T-cell (primary cell): ENCODE data around the gene FANCC. TPM values are rescaled to one million over a fixed set of nuclear protein-coding genes. Genes with fewer than 3 reads are reported as not detected.

Experiments
- ATAC-seq, 4 experiments: fragments of 200-7000 bp in 3 of 4; fragments of 150-1000 bp in 1 of 4; cut with Tn5 transposase; replicated peaks in 1 of 4; 1 replicate in 3 of 4; 2 replicates in 1 of 4; pipeline ENCODE4 v1.10.0; 2021; ENCODE audit warnings: moderate library complexity in 3 of 4, mild to moderate bottlenecking in 2 of 4, moderate number of reproducible peaks in 1 of 4
- CTCF ChIA-PET, 2 donors: fragments of 300-600 bp; sonication (Branson Sonifier 250); formaldehyde crosslinking; loops; one replicate each; lab custom pipeline; 2022; ENCODE audit warnings: antibody characterized with exemption in 2 of 2; lab: Charles Lee
- POLR2A ChIA-PET, 2 donors: fragments of 300-600 bp; sonication (Branson Sonifier 250); formaldehyde crosslinking; loops; one replicate each; lab custom pipeline; 2022; ENCODE audit warnings: antibody characterized with exemption in 2 of 2; lab: Charles Lee
- DNase-seq, 35 experiments: peaks; one replicate each; pipeline versions ENCODE4 v3.0.0 to v3.0.0-alpha.2; 2013 to 2023
- H3K27ac ChIP-seq: one replicate; pipeline ENCODE4 v1.5.1; 2013; ENCODE audit warnings: low read length
- H3K27me3 ChIP-seq, 2 experiments: replicated peaks in 1 of 2; 1 replicate in 1 of 2; 2 replicates in 1 of 2; pipeline versions ENCODE4 v1.6.1 to v1.7.0; 2013; ENCODE audit warnings: low read length in 1 of 2, mixed read lengths in 1 of 2; ENCODE audit not compliant: control insufficient read depth in 2 of 2, insufficient read depth in 2 of 2; ENCODE audit errors: extremely low read depth in 1 of 2
- H3K36me3 ChIP-seq, 2 donors: 1 replicate in 1 of 2; 2 replicates in 1 of 2; pipeline versions ENCODE4 v1.6.1 to v1.7.0; 2013; ENCODE audit warnings: low read length in 1 of 2; ENCODE audit not compliant: control insufficient read depth in 2 of 2, insufficient read depth in 1 of 2; ENCODE audit errors: extremely low read depth in 1 of 2
- H3K4me1 ChIP-seq, 2 experiments: 1 replicate in 1 of 2; 2 replicates in 1 of 2; pipeline versions ENCODE4 v1.6.1 to v1.7.0; 2013; ENCODE audit warnings: low read length in 2 of 2, mixed read lengths in 1 of 2; ENCODE audit not compliant: insufficient read depth in 2 of 2, control insufficient read depth in 1 of 2; ENCODE audit errors: extremely low read depth in 1 of 2
- H3K4me3 ChIP-seq, 2 donors: 1 replicate in 1 of 2; 2 replicates in 1 of 2; pipeline versions ENCODE4 v1.5.1 to v1.7.0; 2013; ENCODE audit warnings: mild to moderate bottlenecking in 2 of 2, low read length in 1 of 2, moderate library complexity in 1 of 2; ENCODE audit not compliant: control insufficient read depth in 1 of 2; ENCODE audit errors: extremely low read depth in 1 of 2
- H3K9me3 ChIP-seq: 2 replicates; pipeline ENCODE4 v1.7.0; 2013
- H3K27ac Mint-ChIP-seq, 2 donors: one replicate each; pipeline ENCODE4 v1.8.0; 2020 to 2021; ENCODE audit warnings: mild to moderate bottlenecking in 2 of 2, mixed read lengths in 2 of 2
- H3K27me3 Mint-ChIP-seq, 2 donors: one replicate each; pipeline ENCODE4 v1.8.0; 2021 to 2022; ENCODE audit warnings: mixed read lengths in 2 of 2
- H3K36me3 Mint-ChIP-seq: one replicate; pipeline ENCODE4 v1.8.0; 2021; ENCODE audit warnings: mixed read lengths
- H3K4me1 Mint-ChIP-seq, 3 donors: one replicate each; pipeline ENCODE4 v1.8.0; 2020 to 2022; ENCODE audit warnings: mixed read lengths in 3 of 3, mild to moderate bottlenecking in 1 of 3
- H3K4me3 Mint-ChIP-seq, 3 donors: one replicate each; pipeline ENCODE4 v1.8.0; 2020 to 2022; ENCODE audit warnings: mild to moderate bottlenecking in 3 of 3, mixed read lengths in 3 of 3, moderate library complexity in 3 of 3
- H3K9me3 Mint-ChIP-seq, 3 donors: one replicate each; pipeline ENCODE4 v1.8.0; 2020 to 2022; ENCODE audit warnings: mixed read lengths in 3 of 3
- WGBS: methylation state at CpG from one replicate; pipeline ENCODE4 v1.1.5; 2013; ENCODE audit warnings: missing lambda C conversion rate; ENCODE audit not compliant: insufficient coverage; 5-methylcytosine and 5-hydroxymethylcytosine counted together
- total RNA-seq, 35 experiments: library from RNA in 6 of 35; stranded (reverse) in 6 of 35; fragments of 120-200 nt in 1 of 35; gene quantifications; one replicate each; pipeline versions ENCODE4 v1.2.1 to v1.2.4 and lab custom pipeline; 2013 to 2026

FANCC gene
- total RNA-seq, 5 donors from 2014 or later (not counting 1 experiment from before 2014, with no cell fraction given) = 4.2 to 11.6 (median 4.8) TPM

DNA sequence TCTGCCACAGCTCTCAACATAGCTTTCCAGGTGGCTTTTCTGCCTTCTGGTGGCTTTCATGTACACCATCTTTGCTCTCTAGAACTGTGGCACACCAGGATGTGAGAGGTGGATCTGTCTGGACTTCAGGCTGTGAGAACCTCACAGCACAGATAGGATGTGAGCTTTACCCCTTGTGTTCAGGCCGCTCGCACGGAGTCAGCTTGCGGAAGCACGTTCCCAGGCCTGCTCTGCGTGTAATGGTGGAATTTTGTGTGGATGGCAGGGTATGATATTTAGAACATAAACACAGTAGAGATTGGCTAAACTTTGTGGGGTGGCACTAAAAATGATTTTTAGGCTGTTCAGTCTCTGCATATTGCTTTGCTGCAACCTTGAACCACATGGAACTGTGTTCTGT lies 250.5 kb downstream of the FANCC start:
- no peak overlapping the region for H3K27ac Mint-ChIP-seq
- ChIA-PET CTCF (no interaction called here), POLR2A (no interaction called here)
- no peak for ATAC-seq
- H3K27me3 Mint-ChIP-seq = no peaks in the 10 kb centered on the region
- no peaks in the 10 kb centered on the region for H3K27me3 ChIP-seq
- H3K4me1 ChIP-seq = no peaks in the 10 kb centered on the region
- 96% methylated on average over 5 of the region's 6 CpGs for WGBS
- H3K36me3 Mint-ChIP-seq = peaks cover 34% of the 10 kb centered on the region
- no peak for DNase-seq
- H3K4me1 Mint-ChIP-seq = no peaks in the 10 kb centered on the region
- no peak overlapping the region for H3K4me3 ChIP-seq
- no peaks in the 10 kb centered on the region for H3K9me3 ChIP-seq
- H3K4me3 Mint-ChIP-seq = no peak overlapping the region
- H3K36me3 ChIP-seq = no peaks in the 10 kb centered on the region
- no peak overlapping the region for H3K27ac ChIP-seq
- no peaks in the 10 kb centered on the region for H3K9me3 Mint-ChIP-seq

DNA sequence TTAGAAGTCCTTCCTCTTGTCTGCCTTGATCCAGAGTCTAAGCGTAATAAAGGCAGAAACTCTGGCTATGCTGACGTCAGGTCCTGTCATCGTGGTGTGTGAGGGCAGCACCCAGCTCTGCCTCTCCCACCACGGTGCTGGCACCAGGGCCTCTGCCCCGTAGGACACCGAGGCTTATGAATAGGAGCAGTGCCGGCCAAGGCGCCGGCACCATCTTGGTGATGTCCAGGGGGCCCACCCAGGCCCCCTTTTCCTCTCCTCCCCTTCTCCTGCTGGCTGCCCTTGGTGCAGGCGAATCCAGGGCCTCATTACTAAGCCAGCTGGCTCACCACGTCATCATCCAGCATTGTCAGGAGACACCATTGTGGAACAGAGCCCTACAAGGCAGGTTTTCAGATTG lies 252.3 kb downstream of the FANCC start:
- Mint-ChIP-seq H3K4me1 (no peaks in the 10 kb centered on the region), H3K4me3 (no peak overlapping the region), H3K36me3 (peaks cover 44% of the 10 kb centered on the region), H3K27ac (no peak overlapping the region), H3K27me3 (no peaks in the 10 kb centered on the region), H3K9me3 (no peaks in the 10 kb centered on the region)
- no peaks in the 10 kb centered on the region for H3K36me3 ChIP-seq
- ChIA-PET POLR2A (no interaction called here), CTCF (no interaction called here)
- no peak overlapping the region for H3K27ac ChIP-seq
- WGBS = 90% methylated on average over 8 of the region's 11 CpGs
- ATAC-seq (no peak), DNase-seq (no peak)
- H3K4me1 ChIP-seq = no peaks in the 10 kb centered on the region
- no peaks in the 10 kb centered on the region for H3K27me3 ChIP-seq
- no peaks in the 10 kb centered on the region for H3K9me3 ChIP-seq
- no peak overlapping the region for H3K4me3 ChIP-seq

DNA sequence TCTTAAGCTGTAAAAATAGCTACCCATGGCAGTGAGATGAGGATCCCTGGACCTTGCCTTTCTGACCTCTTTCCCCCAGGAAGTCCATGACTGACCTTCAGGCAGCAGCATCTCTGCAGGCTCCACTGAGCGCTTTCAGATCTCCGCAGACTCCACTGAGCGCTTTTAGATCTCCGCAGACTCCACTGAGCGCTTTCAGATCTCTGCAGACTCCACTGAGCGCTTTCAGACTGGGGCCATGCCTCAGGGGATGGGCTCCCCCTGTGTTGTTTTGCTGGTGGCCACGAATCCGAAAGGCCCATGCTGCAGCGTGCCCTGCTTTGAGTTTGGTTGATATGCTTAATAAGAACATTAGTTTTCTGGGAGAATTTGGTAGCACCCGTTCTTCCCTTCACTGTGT lies 254.2 kb downstream of the FANCC start:
- Mint-ChIP-seq H3K4me3 (no peak overlapping the region), H3K9me3 (no peaks in the 10 kb centered on the region), H3K27me3 (no peaks in the 10 kb centered on the region), H3K4me1 (no peaks in the 10 kb centered on the region), H3K27ac (no peak overlapping the region), H3K36me3 (peaks cover 41% of the 10 kb centered on the region)
- H3K4me1 ChIP-seq = no peaks in the 10 kb centered on the region
- no peaks in the 10 kb centered on the region for H3K27me3 ChIP-seq
- DNase-seq (no peak), ATAC-seq (no peak)
- no peaks in the 10 kb centered on the region for H3K36me3 ChIP-seq
- ChIA-PET CTCF (interaction anchor here in 1 of 2 donors (0.5 kb wide), 1 partner anchor 207 kb away, joined by 12 read pairs; no protein-coding TSS in a partner anchor), POLR2A (no interaction called here)
- H3K9me3 ChIP-seq = no peaks in the 10 kb centered on the region
- H3K4me3 ChIP-seq = no peak overlapping the region
- 88% methylated on average over 10 of the region's 10 CpGs for WGBS
- no peak overlapping the region for H3K27ac ChIP-seq

DNA sequence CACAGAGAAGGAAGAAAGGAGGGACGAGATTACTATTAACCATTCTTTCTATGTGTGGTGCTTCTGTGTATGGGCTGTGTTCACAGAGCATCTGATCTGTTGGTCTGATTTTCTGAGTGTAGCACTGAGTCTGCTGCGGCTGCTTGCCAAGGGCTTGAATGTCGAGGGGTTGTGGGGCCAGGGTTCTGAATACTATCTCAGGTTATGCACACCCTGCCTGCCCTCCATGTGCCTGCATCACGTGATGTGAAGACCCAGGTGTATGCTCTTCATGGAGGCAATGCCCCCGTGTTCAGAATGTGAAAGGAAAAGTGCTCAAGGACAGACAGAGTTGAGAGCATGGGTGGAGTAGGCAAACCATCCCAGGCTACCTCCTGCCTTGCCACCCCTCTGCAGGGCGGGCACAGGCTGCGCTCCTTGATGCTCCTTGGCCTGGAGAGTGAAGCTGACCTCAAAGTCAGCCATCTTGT lies 254.9 kb downstream of the FANCC start:
- WGBS = 94% methylated on average over 3 of the region's 7 CpGs
- Mint-ChIP-seq H3K27ac (no peak overlapping the region), H3K9me3 (no peaks in the 10 kb centered on the region), H3K27me3 (no peaks in the 10 kb centered on the region), H3K4me3 (no peak overlapping the region), H3K36me3 (peaks cover 37% of the 10 kb centered on the region), H3K4me1 (no peaks in the 10 kb centered on the region)
- Histone ChIP-seq H3K4me1 (no peaks in the 10 kb centered on the region), H3K27me3 (no peaks in the 10 kb centered on the region), H3K36me3 (no peaks in the 10 kb centered on the region), H3K9me3 (no peaks in the 10 kb centered on the region), H3K27ac (no peak overlapping the region), H3K4me3 (no peak overlapping the region)
- DNase-seq (no peak), ATAC-seq (no peak)
- POLR2A ChIA-PET = no interaction called here
- CTCF ChIA-PET = no interaction called here

DNA sequence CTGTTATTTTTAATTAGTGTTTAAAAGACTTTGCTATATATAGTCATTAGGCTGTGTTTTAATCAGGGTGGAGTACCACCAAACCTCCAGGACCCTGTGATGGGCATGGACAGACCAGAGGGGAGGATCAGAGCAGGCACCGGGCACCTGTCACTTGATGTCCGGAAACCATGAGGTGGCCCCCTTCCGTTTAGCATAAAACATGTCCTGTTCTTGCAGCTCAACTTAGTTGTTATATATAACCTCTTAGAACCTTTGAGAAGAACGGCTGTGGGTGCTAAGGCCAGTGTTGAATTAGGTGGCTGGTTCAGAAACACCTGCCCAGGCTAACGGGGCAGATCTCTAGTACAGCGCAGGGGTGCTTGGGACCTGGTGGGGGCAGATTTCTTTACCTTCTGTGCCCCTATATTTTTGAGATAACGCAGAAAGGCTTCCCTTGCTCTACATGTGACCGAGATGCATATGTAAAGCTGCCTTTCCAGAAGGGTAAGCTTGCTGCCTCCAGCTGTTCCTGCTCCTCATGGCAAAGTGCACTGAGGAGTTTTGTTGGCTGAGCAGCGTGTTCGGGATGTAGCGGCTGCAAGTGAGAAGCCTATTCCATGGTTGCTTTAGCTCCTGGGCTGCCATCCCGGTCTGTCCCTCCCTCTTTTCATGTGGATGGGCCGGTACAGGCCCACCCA lies 255.5 kb downstream of the FANCC start:
- H3K4me1 Mint-ChIP-seq = no peaks in the 10 kb centered on the region
- no peak overlapping the region for H3K4me3 ChIP-seq
- peaks cover 34% of the 10 kb centered on the region for H3K36me3 Mint-ChIP-seq
- H3K27ac Mint-ChIP-seq = no peak overlapping the region
- no peaks in the 10 kb centered on the region for H3K9me3 ChIP-seq
- CTCF ChIA-PET = no interaction called here
- H3K27me3 ChIP-seq = no peaks in the 10 kb centered on the region
- no peaks in the 10 kb centered on the region for H3K4me1 ChIP-seq
- no peak overlapping the region for H3K27ac ChIP-seq
- no peak for DNase-seq
- WGBS = 86% methylated on average over 7 of the region's 13 CpGs
- no peaks in the 10 kb centered on the region for H3K27me3 Mint-ChIP-seq
- H3K4me3 Mint-ChIP-seq = no peak overlapping the region
- ATAC-seq = no peak
- no peaks in the 10 kb centered on the region for H3K36me3 ChIP-seq
- no peaks in the 10 kb centered on the region for H3K9me3 Mint-ChIP-seq
- POLR2A ChIA-PET = no interaction called here

DNA sequence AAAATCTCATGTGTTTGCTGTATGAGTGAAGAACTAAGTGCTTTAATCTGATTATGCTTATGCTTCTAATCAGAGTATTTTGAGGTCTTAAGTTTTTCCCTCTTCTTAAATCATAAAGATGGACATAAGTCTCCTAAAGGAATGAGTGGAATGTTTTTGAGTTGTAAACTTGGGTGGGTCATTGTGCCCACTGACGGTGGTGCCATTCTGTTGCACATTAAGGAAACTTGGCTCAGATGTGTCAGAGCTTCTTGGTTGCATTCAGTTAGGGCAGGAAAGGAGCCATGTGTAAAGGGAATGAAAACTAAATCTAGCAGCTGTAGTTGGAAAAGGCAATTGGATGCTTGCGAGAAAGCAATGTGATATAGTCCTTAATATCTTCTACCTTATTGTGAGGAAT lies 256.6 kb downstream of the FANCC start:
- Mint-ChIP-seq H3K9me3 (no peaks in the 10 kb centered on the region), H3K36me3 (peaks cover 32% of the 10 kb centered on the region), H3K4me3 (no peak overlapping the region), H3K27me3 (no peaks in the 10 kb centered on the region), H3K4me1 (no peaks in the 10 kb centered on the region), H3K27ac (no peak overlapping the region)
- H3K36me3 ChIP-seq = no peaks in the 10 kb centered on the region
- WGBS = 86% methylated on average over 1 of the region's 2 CpGs
- no peaks in the 10 kb centered on the region for H3K9me3 ChIP-seq
- POLR2A ChIA-PET = no interaction called here
- CTCF ChIA-PET = no interaction called here
- ATAC-seq = no peak
- H3K4me3 ChIP-seq = no peak overlapping the region
- H3K27ac ChIP-seq = no peak overlapping the region
- H3K4me1 ChIP-seq = no peaks in the 10 kb centered on the region
- no peaks in the 10 kb centered on the region for H3K27me3 ChIP-seq
- no peak for DNase-seq
